Activated T-helper 1 cell treated with Interleukin-2 at 50 U/mL for 16 hours (primary cell): ENCODE measurements around the gene ARHGEF9.
"Not testable (repeated sequence)": the region's sequence is repeated elsewhere in the genome, so short reads cannot be mapped to it uniquely, and the experiment has no call there.

Experiments
- DNase-seq: peaks from one replicate; pipeline ENCODE4 v3.0.0-alpha.2; 2020; ENCODE audit warnings: low read depth

Gene ARHGEF9

GRCh38 chrX:63657821-63658220, 127.2 kb downstream of the ARHGEF9 start:
- no peak for DNase-seq

- DNase-seq: no peak
Measured at GRCh38 chrX:63656871-63657580, 128.0 kb downstream of the ARHGEF9 start.

GRCh38 chrX:63652086-63652765, 132.8 kb downstream of the ARHGEF9 start:
- no peak for DNase-seq

DNA sequence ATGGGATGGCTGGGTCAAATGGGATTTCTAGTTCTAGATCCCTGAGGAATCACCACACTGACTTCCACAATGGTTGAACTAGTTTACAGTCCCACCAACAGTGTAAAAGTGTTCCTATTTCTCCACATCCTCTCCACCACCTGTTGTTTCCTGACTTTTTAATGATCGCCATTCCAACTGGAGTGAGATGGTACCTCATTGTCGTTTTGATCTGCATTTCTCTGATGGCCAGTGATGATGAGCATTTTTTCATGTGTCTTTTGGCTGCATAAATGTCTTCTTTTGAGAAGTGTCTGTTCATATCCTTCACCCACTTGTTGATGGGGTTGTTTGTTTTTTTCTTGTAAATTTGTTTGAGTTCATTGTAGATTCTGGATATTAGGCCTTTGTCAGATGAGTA, 139.3 kb downstream of the ARHGEF9 start:
- not testable (repeated sequence) for DNase-seq

DNA sequence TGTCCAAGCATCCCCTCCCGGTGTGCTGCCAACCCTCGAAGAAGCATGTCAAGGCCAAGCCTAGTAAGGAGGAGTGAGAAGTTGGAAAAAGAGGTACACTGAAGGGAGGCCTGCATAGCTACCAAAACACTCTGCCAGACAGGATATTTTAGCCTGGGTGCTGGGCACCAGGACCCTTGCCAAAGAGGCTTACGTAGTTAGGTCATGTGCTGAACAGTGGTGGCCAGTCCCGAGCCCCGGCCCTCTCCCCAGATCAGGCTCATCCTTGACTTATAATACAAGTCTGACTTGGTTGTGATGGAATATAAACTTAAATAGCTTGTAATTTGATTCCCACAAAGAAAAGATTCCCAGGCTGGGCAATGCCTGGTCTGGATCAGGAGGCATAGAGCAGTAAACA, 149.3 kb downstream of the ARHGEF9 start:
- DNase-seq: no peak

- no peak for DNase-seq
Measured at GRCh38 chrX:63613531-63614028, 171.4 kb downstream of the ARHGEF9 start.

DNA sequence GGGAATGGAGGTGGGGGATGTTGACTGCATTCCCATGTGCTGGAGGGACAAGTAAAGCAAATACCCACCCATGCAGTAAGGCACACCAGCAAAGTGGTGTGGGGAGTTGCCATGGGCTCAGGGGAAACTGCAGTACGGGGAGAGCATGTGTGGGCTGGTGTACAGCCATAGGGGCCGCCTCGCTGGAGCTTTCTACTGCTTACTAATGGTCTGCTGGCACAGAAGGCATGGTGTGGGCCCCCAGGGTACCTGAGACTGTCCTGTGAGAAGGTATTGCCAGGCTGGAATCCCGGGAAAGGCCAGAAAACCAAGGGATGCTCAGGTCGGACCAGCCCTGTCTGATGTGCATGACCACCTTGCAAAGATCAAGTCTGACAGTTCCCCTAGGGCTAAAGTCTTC, 199.1 kb downstream of the ARHGEF9 start:
- no peak for DNase-seq
